IMR-90 (cell line): Measurements from ENCODE around the gene MPST. TPM values are rescaled to one million over a fixed set of nuclear protein-coding genes. Genes with fewer than 3 reads are reported as not detected.

Source experiments
- ATAC-seq: fragments of 200-7000 bp; cut with Tn5 transposase; 2 replicates; pipeline ENCODE4 v1.9.1; 2020; ENCODE audit warnings: low read depth, mild to moderate bottlenecking, moderate library complexity
- BruUV-seq: library from RNA; stranded (reverse); fragments of 400-500 nt; replicated peaks from 2 replicates; lab custom pipeline; 2021; lab: Mats Ljungman, UMichigan
- CTCF ChIA-PET: fragments of 300-600 bp; formaldehyde crosslinking; extraction: SDS; loops from one replicate; lab custom pipeline; 2021; ENCODE audit warnings: antibody characterized with exemption; lab: Yijun Ruan, JAX
- POLR2A ChIA-PET: fragments of 300-600 bp; sonication (Branson Sonifier 250); formaldehyde crosslinking; loops from one replicate; lab custom pipeline; 2022; ENCODE audit warnings: antibody characterized with exemption; ENCODE audit not compliant: unreplicated experiment; lab: Charles Lee
- DNase-seq: peaks from one replicate; pipeline ENCODE4 v3.0.0; 2013
- H2AFZ ChIP-seq: replicated peaks from 2 replicates; pipeline ENCODE3; 2013; ENCODE audit warnings: low read length, mild to moderate bottlenecking; ENCODE audit not compliant: poor library complexity
- H2AK5ac ChIP-seq: 2 replicates; pipeline ENCODE4 v1.6.1; 2013; ENCODE audit warnings: low read depth, low read length, inconsistent platforms
- H2AK9ac ChIP-seq: replicated peaks from 2 replicates; pipeline ENCODE3; 2013; ENCODE audit warnings: mild to moderate bottlenecking, low read depth, low read length, moderate library complexity; ENCODE audit not compliant: poor library complexity
- H2BK120ac ChIP-seq: 2 replicates; pipeline ENCODE4 v1.6.1; 2013; ENCODE audit warnings: low read depth, low read length, inconsistent platforms
- H2BK15ac ChIP-seq: 3 replicates; pipeline ENCODE4 v1.6.1; 2013; ENCODE audit warnings: low read depth, low read length, inconsistent platforms
- H2BK20ac ChIP-seq: 2 replicates; pipeline ENCODE4 v1.6.1; 2013; ENCODE audit warnings: low read depth, mild to moderate bottlenecking, inconsistent platforms, low read length, moderate library complexity
- H2BK5ac ChIP-seq: 2 replicates; pipeline ENCODE4 v1.6.1; 2013; ENCODE audit warnings: mild to moderate bottlenecking, low read depth, low read length, inconsistent platforms; ENCODE audit not compliant: poor library complexity, severe bottlenecking
- H3K14ac ChIP-seq: replicated peaks from 2 replicates; pipeline ENCODE4 v1.6.1; 2013; ENCODE audit warnings: low read depth, low read length, inconsistent platforms
- H3K18ac ChIP-seq: 2 replicates; pipeline ENCODE4 v1.6.1; 2013; ENCODE audit warnings: low read depth, low read length, control low read depth
- H3K23ac ChIP-seq: 2 replicates; pipeline ENCODE4 v1.6.1; 2013; ENCODE audit warnings: low read depth, low read length, inconsistent platforms
- H3K27ac ChIP-seq: 2 replicates; pipeline ENCODE4 v1.5.1; 2013; ENCODE audit warnings: mild to moderate bottlenecking, control low read depth, low read length; ENCODE audit not compliant: insufficient read depth
- H3K27me3 ChIP-seq: 2 replicates; pipeline ENCODE4 v1.6.1; 2013; ENCODE audit warnings: low read length; ENCODE audit not compliant: control insufficient read depth, insufficient read depth
- H3K36me3 ChIP-seq: 2 replicates; pipeline ENCODE4 v1.6.1; 2013; ENCODE audit warnings: low read length, mixed read lengths; ENCODE audit not compliant: control insufficient read depth, insufficient read depth
- H3K4ac ChIP-seq: 2 replicates; pipeline ENCODE4 v1.6.1; 2013; ENCODE audit warnings: low read depth, low read length, inconsistent platforms
- H3K4me1 ChIP-seq: 2 replicates; pipeline ENCODE4 v1.6.1; 2013; ENCODE audit warnings: low read length, mixed read lengths; ENCODE audit not compliant: control insufficient read depth, insufficient read depth
- H3K4me2 ChIP-seq: 2 replicates; pipeline ENCODE4 v1.6.1; 2013; ENCODE audit warnings: low read depth, mild to moderate bottlenecking, control low read depth, low read length, moderate library complexity
- H3K4me3 ChIP-seq: 2 replicates; pipeline ENCODE4 v1.5.1; 2013; ENCODE audit warnings: low read depth, mild to moderate bottlenecking, control low read depth, low read length, moderate library complexity; ENCODE audit not compliant: insufficient read depth
- H3K56ac ChIP-seq: 2 replicates; pipeline ENCODE4 v1.6.1; 2013; ENCODE audit warnings: low read length, inconsistent platforms; ENCODE audit not compliant: insufficient read depth; ENCODE audit errors: extremely low read depth
- H3K79me1 ChIP-seq, 2 experiments: 2 replicates each; pipeline ENCODE4 v1.6.1; 2013; ENCODE audit warnings: low read length in 2 of 2, inconsistent platforms in 1 of 2, low read depth in 1 of 2
- H3K9ac ChIP-seq: 2 replicates; pipeline ENCODE4 v1.6.1; 2013; ENCODE audit warnings: low read depth, low read length, control low read depth
- H3K9me1 ChIP-seq: 2 replicates; pipeline ENCODE4 v1.6.1; 2013; ENCODE audit warnings: low read length, inconsistent platforms; ENCODE audit not compliant: insufficient read depth
- H3K9me3 ChIP-seq: 2 replicates; pipeline ENCODE4 v1.6.1; 2013; ENCODE audit warnings: low read length; ENCODE audit not compliant: control insufficient read depth, insufficient read depth
- H4K20me1 ChIP-seq: 2 replicates; pipeline ENCODE4 v1.6.1; 2013; ENCODE audit warnings: low read length, inconsistent platforms; ENCODE audit not compliant: insufficient read depth
- H4K5ac ChIP-seq: 2 replicates; pipeline ENCODE4 v1.6.1; 2013; ENCODE audit warnings: mild to moderate bottlenecking, low read depth, low read length, control low read depth
- H4K8ac ChIP-seq, 2 experiments: 2 replicates each; pipeline ENCODE4 v1.6.1; 2013; ENCODE audit warnings: low read depth in 2 of 2, low read length in 2 of 2, control low read depth in 1 of 2, inconsistent platforms in 1 of 2
- H4K91ac ChIP-seq: 2 replicates; pipeline ENCODE4 v1.6.1; 2013; ENCODE audit warnings: low read depth, low read length, inconsistent platforms; ENCODE audit not compliant: insufficient read depth
- BHLHE40 ChIP-seq: fragments of 150-350 bp; IDR thresholded peaks from 2 replicates; pipeline ENCODE4 v1.6.1; 2016; ENCODE audit warnings: mild to moderate bottlenecking, low read depth, low read length
- CEBPB ChIP-seq: IDR thresholded peaks from 2 replicates; pipeline ENCODE4 v1.6.1; 2012; ENCODE audit warnings: low read depth, low read length, improper control_type of control experiment
- CHD1 ChIP-seq: IDR thresholded peaks from 2 replicates; pipeline ENCODE4 v1.6.1; 2012; ENCODE audit warnings: low read depth, low read length, improper control_type of control experiment
- ELK1 ChIP-seq: fragments of 150-350 bp; IDR thresholded peaks from 2 replicates; pipeline ENCODE4 v1.6.1; 2016; ENCODE audit warnings: low read depth, mild to moderate bottlenecking, low read length, moderate library complexity, borderline replicate concordance
- FOS ChIP-seq: fragments of 150-350 bp; IDR thresholded peaks from 2 replicates; pipeline ENCODE4 v1.6.1; 2016; ENCODE audit warnings: low read depth, low read length
- MAFK ChIP-seq: IDR thresholded peaks from 2 replicates; pipeline ENCODE4 v1.6.1; 2012; ENCODE audit warnings: low read depth, low read length, improper control_type of control experiment
- MAZ ChIP-seq: IDR thresholded peaks from 2 replicates; pipeline ENCODE4 v1.6.1; 2012; ENCODE audit warnings: low read depth, mild to moderate bottlenecking, low read length, improper control_type of control experiment, moderate library complexity, borderline replicate concordance
- MXI1 ChIP-seq: IDR thresholded peaks from 2 replicates; pipeline ENCODE4 v1.6.1; 2012; ENCODE audit warnings: low read depth, mild to moderate bottlenecking, low read length, moderate library complexity, borderline replicate concordance
- NFE2L2 ChIP-seq: fragments of 150-350 bp; IDR thresholded peaks from 2 replicates; pipeline ENCODE4 v1.6.1; 2016; ENCODE audit warnings: low read depth, mild to moderate bottlenecking, low read length
- POLR2A ChIP-seq: IDR thresholded peaks from 2 replicates; pipeline ENCODE4 v1.6.1; 2012; ENCODE audit warnings: mild to moderate bottlenecking, low read depth, low read length
- RAD21 ChIP-seq: IDR thresholded peaks from 2 replicates; pipeline ENCODE4 v1.6.1; 2012; ENCODE audit warnings: low read length, improper control_type of control experiment
- RCOR1 ChIP-seq: IDR thresholded peaks from 2 replicates; pipeline ENCODE4 v1.6.1; 2012; ENCODE audit warnings: mild to moderate bottlenecking, low read length, improper control_type of control experiment; ENCODE audit not compliant: insufficient replicate concordance
- RFX5 ChIP-seq: IDR thresholded peaks from 2 replicates; pipeline ENCODE4 v1.8.0; 2012; ENCODE audit warnings: low read depth, mild to moderate bottlenecking, low read length, moderate library complexity
- SMC3 ChIP-seq: fragments of 150-350 bp; IDR thresholded peaks from 2 replicates; pipeline ENCODE4 v1.6.1; 2016; ENCODE audit warnings: low read depth, mild to moderate bottlenecking, antibody characterized with exemption, low read length, moderate library complexity
- USF2 ChIP-seq: fragments of 150-350 bp; IDR thresholded peaks from 2 replicates; pipeline ENCODE4 v1.6.1; 2017; ENCODE audit warnings: mild to moderate bottlenecking, antibody characterized with exemption, low read length, low read depth
- WGBS, 2 experiments: methylation state at CpG; one replicate each; pipeline versions ENCODE4 v1.1.5 to v1.1.7; 2013; ENCODE audit warnings: missing lambda C conversion rate in 2 of 2; ENCODE audit not compliant: insufficient read length in 1 of 2; ENCODE audit errors: extremely low coverage in 2 of 2; 5-methylcytosine and 5-hydroxymethylcytosine counted together
- dilution Hi-C: fragments of 300-500 bp; cut with HindIII; formaldehyde crosslinking; loops from one replicate; pipeline ENCODE4 v1.14.3; 2018; ENCODE audit warnings: low sequenced_read_pairs; ENCODE audit not compliant: unreplicated experiment
- in situ Hi-C: fragments of 300-500 bp; cut with MboI; formaldehyde crosslinking; loops from 3 replicates; pipeline ENCODE4 v1.14.3; 2019; ENCODE audit warnings: low sequenced_read_pairs, inconsistent platforms, mixed read lengths
- intact Hi-C: fragments of 100-400 bp; cut with micrococcal nuclease; formaldehyde crosslinking; loops from 2 replicates; pipeline ENCODE4 v1.10.0; 2022
- polyA plus RNA-seq, 3 experiments: library from polyadenylated mRNA; depleted of rRNA; stranded (reverse); fragments of >200 nt; gene quantifications; 2 replicates each; pipeline ENCODE4 v1.2.3, GENCODE V29; 2012; ENCODE audit warnings: low replicate concordance in 1 of 3
- total RNA-seq: library from RNA; depleted of rRNA; stranded (reverse); fragments of >200 nt; gene quantifications from 2 replicates; pipeline ENCODE4 v1.2.3, GENCODE V29; 2012
- TF ChIP-seq, protein P1 (sequence below): conservative IDR thresholded peaks from 2 replicates; pipeline ENCODE4 v1.5.1; 2012; ENCODE audit warnings: mild to moderate bottlenecking, low read depth, low read length, improper control_type of control experiment

The MPST gene
- total and polyA plus RNA-seq, 2 of the 4 experiments (the other 2 are of a cell fraction): 19.2 to 43.0 TPM

- ATAC-seq: 0 out of 2 replicates have a peak, but pooled peaks have one; percentile 8
- Histone ChIP-seq H4K20me1 (no peaks in the 10 kb centered on the region), H3K56ac (no peak overlapping the region), H3K9me1 (peaks cover 15% of the 10 kb centered on the region; the same call in 1 of the 2 replicates), H3K4me3 (no peak overlapping the region), H2AK5ac (peak overlapping the region; percentile 31; the same call in 1 of the 2 replicates), H2BK5ac (no peak overlapping the region), H3K4me1 (peaks cover 6% of the 10 kb centered on the region), H4K8ac (no peak overlapping the region), H3K79me1 (peaks cover 7 to 14% of the 10 kb centered on the region in 2 experiments; a peak in 3 of 4 replicates), H3K4ac (no peak overlapping the region), H3K23ac (no peak overlapping the region), H4K5ac (no peak overlapping the region), H3K36me3 (no peaks in the 10 kb centered on the region; the same call in 1 of the 2 replicates), H2BK20ac (no peak overlapping the region), H2BK120ac (no peak overlapping the region), H3K9me3 (no peaks in the 10 kb centered on the region), H4K91ac (no peak overlapping the region), H3K9ac (no peak overlapping the region), H3K14ac (no peak overlapping the region), H2AFZ (no peak overlapping the region), H3K4me2 (no peak overlapping the region), H3K18ac (no peak overlapping the region), H3K27me3 (peaks cover 2% of the 10 kb centered on the region; the same call in 1 of the 2 replicates), H2BK15ac (no peak overlapping the region), H2AK9ac (peak overlapping the region; percentile 24), H3K27ac (no peak overlapping the region)
- intact Hi-C loops (no loop called here), in situ Hi-C loops (no loop called here), dilution Hi-C loops (no loop called here)
- TF ChIP-seq ELK1 (no peak), RCOR1 (no peak), SMC3 (no peak), MAFK (no peak), RFX5 (no peak), USF2 (no peak), FOS (no peak), CHD1 (no peak), CEBPB (no peak), NFE2L2 (no peak), MAZ (no peak), MXI1 (no peak), RAD21 (no peak), POLR2A (no peak), BHLHE40 (no peak)
- TF ChIP-seq, protein P1, sequence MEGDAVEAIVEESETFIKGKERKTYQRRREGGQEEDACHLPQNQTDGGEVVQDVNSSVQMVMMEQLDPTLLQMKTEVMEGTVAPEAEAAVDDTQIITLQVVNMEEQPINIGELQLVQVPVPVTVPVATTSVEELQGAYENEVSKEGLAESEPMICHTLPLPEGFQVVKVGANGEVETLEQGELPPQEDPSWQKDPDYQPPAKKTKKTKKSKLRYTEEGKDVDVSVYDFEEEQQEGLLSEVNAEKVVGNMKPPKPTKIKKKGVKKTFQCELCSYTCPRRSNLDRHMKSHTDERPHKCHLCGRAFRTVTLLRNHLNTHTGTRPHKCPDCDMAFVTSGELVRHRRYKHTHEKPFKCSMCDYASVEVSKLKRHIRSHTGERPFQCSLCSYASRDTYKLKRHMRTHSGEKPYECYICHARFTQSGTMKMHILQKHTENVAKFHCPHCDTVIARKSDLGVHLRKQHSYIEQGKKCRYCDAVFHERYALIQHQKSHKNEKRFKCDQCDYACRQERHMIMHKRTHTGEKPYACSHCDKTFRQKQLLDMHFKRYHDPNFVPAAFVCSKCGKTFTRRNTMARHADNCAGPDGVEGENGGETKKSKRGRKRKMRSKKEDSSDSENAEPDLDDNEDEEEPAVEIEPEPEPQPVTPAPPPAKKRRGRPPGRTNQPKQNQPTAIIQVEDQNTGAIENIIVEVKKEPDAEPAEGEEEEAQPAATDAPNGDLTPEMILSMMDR: no peak
- no CpG with 5 or more reads among the region's 6 CpGs for WGBS, 2 experiments
- ChIA-PET CTCF (no interaction called here), POLR2A (no interaction called here)
- peak; percentile 31 for DNase-seq
- BruUV-seq: no TSS peak
Observed at GRCh38 chr22:37048133-37048532, 28.6 kb downstream of the MPST start.
